ENCODE measurements around the gene EDN1.

DNA sequence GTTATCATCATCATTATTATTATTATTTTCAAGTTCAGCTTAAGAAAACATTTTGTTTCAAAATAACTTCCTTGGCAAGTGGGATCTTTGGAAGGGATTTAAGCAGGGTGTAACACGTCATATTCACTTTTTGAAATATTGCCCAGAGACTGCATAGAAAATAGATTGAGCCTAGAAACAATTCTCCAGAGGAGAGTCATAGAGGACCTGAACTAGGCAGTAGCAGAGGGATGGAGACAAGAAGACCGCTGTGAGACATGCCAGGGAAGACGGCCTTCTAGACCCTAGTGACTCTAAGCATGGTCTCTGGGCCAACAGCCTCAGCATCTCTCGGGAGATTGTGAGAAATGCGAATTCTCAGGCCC, 55.5 kb downstream of the EDN1 start:
- TF ChIP-seq, protein P1, sequence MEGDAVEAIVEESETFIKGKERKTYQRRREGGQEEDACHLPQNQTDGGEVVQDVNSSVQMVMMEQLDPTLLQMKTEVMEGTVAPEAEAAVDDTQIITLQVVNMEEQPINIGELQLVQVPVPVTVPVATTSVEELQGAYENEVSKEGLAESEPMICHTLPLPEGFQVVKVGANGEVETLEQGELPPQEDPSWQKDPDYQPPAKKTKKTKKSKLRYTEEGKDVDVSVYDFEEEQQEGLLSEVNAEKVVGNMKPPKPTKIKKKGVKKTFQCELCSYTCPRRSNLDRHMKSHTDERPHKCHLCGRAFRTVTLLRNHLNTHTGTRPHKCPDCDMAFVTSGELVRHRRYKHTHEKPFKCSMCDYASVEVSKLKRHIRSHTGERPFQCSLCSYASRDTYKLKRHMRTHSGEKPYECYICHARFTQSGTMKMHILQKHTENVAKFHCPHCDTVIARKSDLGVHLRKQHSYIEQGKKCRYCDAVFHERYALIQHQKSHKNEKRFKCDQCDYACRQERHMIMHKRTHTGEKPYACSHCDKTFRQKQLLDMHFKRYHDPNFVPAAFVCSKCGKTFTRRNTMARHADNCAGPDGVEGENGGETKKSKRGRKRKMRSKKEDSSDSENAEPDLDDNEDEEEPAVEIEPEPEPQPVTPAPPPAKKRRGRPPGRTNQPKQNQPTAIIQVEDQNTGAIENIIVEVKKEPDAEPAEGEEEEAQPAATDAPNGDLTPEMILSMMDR (IDR thresholded peaks at IDR 0.05): no peak
- no peak for TF ChIP-seq POLR2AphosphoS5 (IDR thresholded peaks at IDR 0.05)

Data from breast epithelium (tissue), 3 donors.